ENCODE results near the gene PHLDB2.
A peak's percentile ranks its signal among the peaks of the same experiment; 100 is the strongest.

PHLDB2 gene

GRCh38 chr3:111822804-111823203, 36.3 kb upstream of the PHLDB2 start:
- no peak for TF ChIP-seq PAX5 (IDR thresholded peaks at IDR 0.05; ENCODE audit: insufficient read depth, low read length, severe bottlenecking)
- no peak for TF ChIP-seq POLR2AphosphoS5 (IDR thresholded peaks at IDR 0.05; ENCODE audit: low read depth, low read length)
- no peak for TF ChIP-seq POU2F2 (IDR thresholded peaks at IDR 0.05; ENCODE audit: low read depth, low read length)
- no peak for TF ChIP-seq SPI1 (IDR thresholded peaks at IDR 0.05; ENCODE audit: low read depth, low read length)
- no peak for TF ChIP-seq POLR2A (IDR thresholded peaks at IDR 0.05; ENCODE audit: low read depth, low read length)
- TF ChIP-seq TAF1 (IDR thresholded peaks at IDR 0.05; ENCODE audit: low read depth, low read length): no peak
- no peak for FAIRE-seq
- no peak for DNase-seq (ENCODE audit: insufficient read length, low spot score)

GRCh38 chr3:111823341-111823855, 35.7 kb upstream of the PHLDB2 start:
- TF ChIP-seq PAX5 (IDR thresholded peaks at IDR 0.05; ENCODE audit: insufficient read depth, low read length, severe bottlenecking) (no peak), POU2F2 (IDR thresholded peaks at IDR 0.05; ENCODE audit: low read depth, low read length) (no peak), SPI1 (IDR thresholded peaks at IDR 0.05; ENCODE audit: low read depth, low read length) (no peak), TAF1 (IDR thresholded peaks at IDR 0.05; ENCODE audit: low read depth, low read length) (no peak), POLR2AphosphoS5 (IDR thresholded peaks at IDR 0.05; ENCODE audit: low read depth, low read length) (no peak), POLR2A (IDR thresholded peaks at IDR 0.05; ENCODE audit: low read depth, low read length) (no peak)
- DNase-seq (ENCODE audit: insufficient read length, low spot score): no peak
- FAIRE-seq: no peak

- TF ChIP-seq PAX5 (IDR thresholded peaks at IDR 0.05; ENCODE audit: insufficient read depth, low read length, severe bottlenecking): no peak
- TF ChIP-seq TAF1 (IDR thresholded peaks at IDR 0.05; ENCODE audit: low read depth, low read length): no peak
- no peak for TF ChIP-seq POU2F2 (IDR thresholded peaks at IDR 0.05; ENCODE audit: low read depth, low read length)
- TF ChIP-seq POLR2AphosphoS5 (IDR thresholded peaks at IDR 0.05; ENCODE audit: low read depth, low read length): no peak
- no peak for TF ChIP-seq POLR2A (IDR thresholded peaks at IDR 0.05; ENCODE audit: low read depth, low read length)
- no peak for TF ChIP-seq SPI1 (IDR thresholded peaks at IDR 0.05; ENCODE audit: low read depth, low read length)
- no peak for DNase-seq (ENCODE audit: insufficient read length, low spot score)
- FAIRE-seq: no peak
Measured at GRCh38 chr3:111824351-111824750, 34.7 kb upstream of the PHLDB2 start.

- FAIRE-seq: no peak
- DNase-seq (ENCODE audit: insufficient read length, low spot score): no peak
- TF ChIP-seq TAF1 (IDR thresholded peaks at IDR 0.05; ENCODE audit: low read depth, low read length): no peak
- no peak for TF ChIP-seq SPI1 (IDR thresholded peaks at IDR 0.05; ENCODE audit: low read depth, low read length)
- no peak for TF ChIP-seq PAX5 (IDR thresholded peaks at IDR 0.05; ENCODE audit: insufficient read depth, low read length, severe bottlenecking)
- no peak for TF ChIP-seq POLR2A (IDR thresholded peaks at IDR 0.05; ENCODE audit: low read depth, low read length)
- TF ChIP-seq POU2F2 (IDR thresholded peaks at IDR 0.05; ENCODE audit: low read depth, low read length): no peak
- no peak for TF ChIP-seq POLR2AphosphoS5 (IDR thresholded peaks at IDR 0.05; ENCODE audit: low read depth, low read length)
Measured at GRCh38 chr3:111827871-111828270, 31.2 kb upstream of the PHLDB2 start.

GRCh38 chr3:111828530-111828929, 30.5 kb upstream of the PHLDB2 start:
- FAIRE-seq (no peak), DNase-seq (ENCODE audit: insufficient read length, low spot score) (no peak)
- TF ChIP-seq POLR2AphosphoS5 (IDR thresholded peaks at IDR 0.05; ENCODE audit: low read depth, low read length) (no peak), SPI1 (IDR thresholded peaks at IDR 0.05; ENCODE audit: low read depth, low read length) (no peak), POLR2A (IDR thresholded peaks at IDR 0.05; ENCODE audit: low read depth, low read length) (no peak), TAF1 (IDR thresholded peaks at IDR 0.05; ENCODE audit: low read depth, low read length) (no peak), POU2F2 (IDR thresholded peaks at IDR 0.05; ENCODE audit: low read depth, low read length) (no peak), PAX5 (IDR thresholded peaks at IDR 0.05; ENCODE audit: insufficient read depth, low read length, severe bottlenecking) (no peak)

GRCh38 chr3:111829023-111829422, 30.0 kb upstream of the PHLDB2 start:
- DNase-seq (ENCODE audit: insufficient read length, low spot score): no peak
- TF ChIP-seq POLR2A (IDR thresholded peaks at IDR 0.05; ENCODE audit: low read depth, low read length) (no peak), PAX5 (IDR thresholded peaks at IDR 0.05; ENCODE audit: insufficient read depth, low read length, severe bottlenecking) (no peak), TAF1 (IDR thresholded peaks at IDR 0.05; ENCODE audit: low read depth, low read length) (no peak), POU2F2 (IDR thresholded peaks at IDR 0.05; ENCODE audit: low read depth, low read length) (no peak), SPI1 (IDR thresholded peaks at IDR 0.05; ENCODE audit: low read depth, low read length) (no peak), POLR2AphosphoS5 (IDR thresholded peaks at IDR 0.05; ENCODE audit: low read depth, low read length) (no peak)
- no peak for FAIRE-seq

GRCh38 chr3:111831840-111832239, 27.2 kb upstream of the PHLDB2 start:
- TF ChIP-seq POLR2AphosphoS5 (IDR thresholded peaks at IDR 0.05; ENCODE audit: low read depth, low read length) (no peak), TAF1 (IDR thresholded peaks at IDR 0.05; ENCODE audit: low read depth, low read length) (no peak), POU2F2 (IDR thresholded peaks at IDR 0.05; ENCODE audit: low read depth, low read length) (no peak), SPI1 (IDR thresholded peaks at IDR 0.05; ENCODE audit: low read depth, low read length) (no peak), PAX5 (IDR thresholded peaks at IDR 0.05; ENCODE audit: insufficient read depth, low read length, severe bottlenecking) (no peak), POLR2A (IDR thresholded peaks at IDR 0.05; ENCODE audit: low read depth, low read length) (no peak)
- peak; percentile 16 for FAIRE-seq
- DNase-seq (ENCODE audit: insufficient read length, low spot score): no peak

- DNase-seq (ENCODE audit: insufficient read length, low spot score) (no peak), FAIRE-seq (no peak)
- no peak for TF ChIP-seq PAX5 (IDR thresholded peaks at IDR 0.05; ENCODE audit: insufficient read depth, low read length, severe bottlenecking)
- no peak for TF ChIP-seq SPI1 (IDR thresholded peaks at IDR 0.05; ENCODE audit: low read depth, low read length)
- TF ChIP-seq TAF1 (IDR thresholded peaks at IDR 0.05; ENCODE audit: low read depth, low read length): no peak
- no peak for TF ChIP-seq POLR2AphosphoS5 (IDR thresholded peaks at IDR 0.05; ENCODE audit: low read depth, low read length)
- no peak for TF ChIP-seq POU2F2 (IDR thresholded peaks at IDR 0.05; ENCODE audit: low read depth, low read length)
- no peak for TF ChIP-seq POLR2A (IDR thresholded peaks at IDR 0.05; ENCODE audit: low read depth, low read length)
Measured at GRCh38 chr3:111837112-111837511, 22.0 kb upstream of the PHLDB2 start.

GRCh38 chr3:111838133-111838532, 20.9 kb upstream of the PHLDB2 start:
- DNase-seq (ENCODE audit: insufficient read length, low spot score): no peak
- FAIRE-seq: no peak
- TF ChIP-seq POLR2AphosphoS5 (IDR thresholded peaks at IDR 0.05; ENCODE audit: low read depth, low read length): no peak
- no peak for TF ChIP-seq PAX5 (IDR thresholded peaks at IDR 0.05; ENCODE audit: insufficient read depth, low read length, severe bottlenecking)
- no peak for TF ChIP-seq SPI1 (IDR thresholded peaks at IDR 0.05; ENCODE audit: low read depth, low read length)
- TF ChIP-seq TAF1 (IDR thresholded peaks at IDR 0.05; ENCODE audit: low read depth, low read length): no peak

- TF ChIP-seq POU2F2 (IDR thresholded peaks at IDR 0.05; ENCODE audit: low read depth, low read length) (no peak), PAX5 (IDR thresholded peaks at IDR 0.05; ENCODE audit: insufficient read depth, low read length, severe bottlenecking) (no peak), TAF1 (IDR thresholded peaks at IDR 0.05; ENCODE audit: low read depth, low read length) (no peak), POLR2AphosphoS5 (IDR thresholded peaks at IDR 0.05; ENCODE audit: low read depth, low read length) (no peak), SPI1 (IDR thresholded peaks at IDR 0.05; ENCODE audit: low read depth, low read length) (no peak), POLR2A (IDR thresholded peaks at IDR 0.05; ENCODE audit: low read depth, low read length) (no peak)
- DNase-seq (ENCODE audit: insufficient read length, low spot score): no peak
- FAIRE-seq: no peak
Measured at GRCh38 chr3:111846039-111846438, 13.0 kb upstream of the PHLDB2 start.

Data from GM12891 (cell line).